ENCODE data around the gene EFNA2.
"Not testable (repeated sequence)": the region's sequence is repeated elsewhere in the genome, so short reads cannot be mapped to it uniquely, and the experiment has no call there.

The EFNA2 gene

DNA sequence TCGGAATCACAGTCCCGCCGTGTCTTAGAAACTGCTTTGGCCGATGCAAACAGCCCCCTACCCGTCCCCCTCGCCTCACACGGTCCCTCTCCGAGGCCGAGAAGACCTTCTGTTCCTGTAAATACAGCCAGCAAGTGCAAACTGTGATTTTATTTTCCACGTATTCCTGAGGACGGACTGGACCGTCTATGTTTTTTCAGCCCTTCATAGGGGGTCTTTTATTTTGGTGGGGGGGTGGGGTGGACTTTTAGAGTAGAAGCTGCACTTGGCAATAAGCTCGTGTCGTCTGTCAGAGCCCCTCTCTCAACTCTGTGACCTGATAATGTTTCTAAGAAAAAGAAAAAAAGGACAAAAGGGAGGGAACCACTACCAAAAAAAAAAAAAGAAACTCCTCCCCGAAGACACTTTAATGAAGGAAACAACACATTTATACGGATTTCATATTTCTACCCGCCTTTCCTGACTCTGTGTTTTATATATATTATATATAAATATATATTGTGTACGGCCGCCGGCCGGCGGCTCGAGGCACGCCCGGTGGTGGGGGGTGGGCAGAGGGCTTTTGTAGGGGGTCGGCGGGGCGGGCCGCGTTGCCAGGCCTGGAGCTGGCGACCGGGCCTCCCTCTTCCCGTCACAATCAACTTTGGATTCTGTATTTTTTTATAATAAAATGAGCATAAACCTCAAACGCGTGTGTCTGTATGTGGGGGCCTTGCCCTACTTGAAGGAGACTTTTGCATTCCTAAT, 15.2 kb downstream of the EFNA2 start:
- no peak for DNase-seq

DNA sequence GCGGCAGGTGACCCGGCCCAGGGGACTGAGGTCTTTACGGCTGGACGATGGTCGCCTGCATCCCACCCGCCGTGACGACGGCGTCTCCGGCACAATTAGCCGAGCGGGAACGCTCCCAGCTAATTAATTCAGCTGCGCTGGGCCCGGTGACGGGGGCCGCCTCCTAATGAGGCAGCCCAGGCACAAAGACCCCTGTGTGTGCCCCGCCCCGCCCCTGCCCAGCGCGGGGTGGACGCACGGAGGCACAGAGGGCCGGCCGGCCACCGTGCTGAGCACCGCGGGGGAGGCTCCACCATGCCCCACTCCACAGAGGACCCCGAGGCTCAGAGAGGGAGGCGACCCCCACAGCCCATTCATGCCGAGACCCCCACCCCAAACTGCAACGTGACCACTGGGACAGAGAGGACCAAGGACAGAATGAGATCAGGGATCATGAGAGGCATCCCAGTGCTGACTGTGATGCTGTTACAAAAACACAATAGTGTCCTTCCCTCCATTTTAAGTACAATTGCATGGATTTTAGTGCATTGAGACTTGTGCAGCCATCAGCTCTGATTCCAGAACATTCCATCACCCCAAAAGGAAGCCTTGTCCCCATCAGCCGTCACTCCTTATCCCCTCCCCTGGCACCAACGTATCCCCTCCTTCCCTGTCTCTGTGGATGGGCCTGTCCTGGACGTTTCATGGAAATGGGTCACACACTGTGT, 17.0 kb downstream of the EFNA2 start:
- DNase-seq = no peak

DNA sequence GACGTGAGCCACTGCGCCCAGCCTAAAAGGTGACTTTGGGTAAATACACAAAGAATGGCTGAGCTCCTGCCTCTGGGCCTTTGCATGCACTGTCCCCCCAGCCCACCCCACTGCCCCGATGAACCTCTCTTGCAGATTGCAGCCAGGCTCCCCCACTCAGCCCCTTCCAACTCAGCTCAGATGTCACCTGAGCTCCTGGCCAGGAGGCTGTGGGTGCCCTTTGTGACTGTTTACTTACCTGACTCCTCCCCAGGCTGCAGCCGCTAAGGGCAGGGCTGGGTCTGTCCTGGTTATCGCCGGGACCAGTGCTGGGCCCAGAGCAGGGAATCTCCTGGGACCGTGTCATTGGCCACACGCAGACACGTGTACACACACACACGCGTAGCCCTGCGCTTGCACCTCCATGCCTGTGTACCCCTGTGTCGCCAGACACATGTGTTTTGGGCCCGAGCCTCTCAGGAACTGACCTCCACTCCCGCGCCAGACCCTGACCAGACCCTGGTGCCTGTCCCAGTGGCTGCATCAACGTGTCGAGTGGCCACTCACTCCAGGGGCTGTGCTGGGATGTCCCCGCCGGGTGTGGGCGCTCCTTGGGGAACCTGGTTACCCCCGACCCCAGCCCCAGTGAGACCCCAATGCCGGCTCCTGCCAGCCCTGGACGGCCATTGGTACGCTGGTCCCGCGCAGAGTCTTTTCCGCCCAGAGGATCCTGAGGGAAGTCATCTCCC, 18.7 kb downstream of the EFNA2 start:
- DNase-seq = no peak

DNA sequence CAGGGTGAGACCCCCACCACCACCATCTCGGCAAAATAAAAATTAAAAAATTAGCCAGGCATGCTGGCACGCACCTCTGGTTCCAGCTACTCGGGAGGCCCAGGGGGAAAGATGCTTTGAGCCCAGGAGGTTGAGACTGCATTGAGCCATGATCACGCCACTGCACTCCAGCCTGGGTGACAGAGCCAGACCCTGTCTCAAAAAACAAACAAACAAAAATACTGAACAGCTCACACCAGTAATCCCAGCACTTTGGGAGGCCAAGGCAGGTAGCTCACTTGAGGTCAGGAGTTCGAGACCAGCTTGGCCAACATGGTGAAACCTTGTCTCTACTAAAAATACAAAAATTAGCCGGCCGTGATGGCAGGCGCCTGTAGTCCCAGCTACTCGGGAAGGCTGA, 19.7 kb downstream of the EFNA2 start:
- DNase-seq = not testable (repeated sequence)

DNA sequence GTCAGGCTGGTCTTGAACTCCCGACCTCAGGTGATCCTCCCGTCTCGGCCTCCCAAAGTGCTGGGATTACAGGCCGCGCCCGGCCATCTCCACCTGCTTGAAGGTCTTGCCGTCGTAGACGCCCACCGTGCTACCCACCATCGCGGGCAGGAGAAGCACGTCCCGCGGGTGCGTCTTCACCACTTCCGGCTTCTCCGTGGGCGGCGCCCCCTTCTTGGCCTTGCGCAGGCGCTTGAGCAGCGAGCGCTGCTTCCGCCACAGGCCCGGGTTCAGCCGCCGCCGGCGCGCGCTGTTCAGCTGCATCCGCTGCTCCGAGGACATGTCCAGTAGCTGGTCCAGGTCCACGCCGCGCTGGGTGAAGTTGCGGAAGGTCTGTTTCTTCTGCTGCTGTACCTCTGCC, 21.6 kb downstream of the EFNA2 start:
- DNase-seq = no peak

DNA sequence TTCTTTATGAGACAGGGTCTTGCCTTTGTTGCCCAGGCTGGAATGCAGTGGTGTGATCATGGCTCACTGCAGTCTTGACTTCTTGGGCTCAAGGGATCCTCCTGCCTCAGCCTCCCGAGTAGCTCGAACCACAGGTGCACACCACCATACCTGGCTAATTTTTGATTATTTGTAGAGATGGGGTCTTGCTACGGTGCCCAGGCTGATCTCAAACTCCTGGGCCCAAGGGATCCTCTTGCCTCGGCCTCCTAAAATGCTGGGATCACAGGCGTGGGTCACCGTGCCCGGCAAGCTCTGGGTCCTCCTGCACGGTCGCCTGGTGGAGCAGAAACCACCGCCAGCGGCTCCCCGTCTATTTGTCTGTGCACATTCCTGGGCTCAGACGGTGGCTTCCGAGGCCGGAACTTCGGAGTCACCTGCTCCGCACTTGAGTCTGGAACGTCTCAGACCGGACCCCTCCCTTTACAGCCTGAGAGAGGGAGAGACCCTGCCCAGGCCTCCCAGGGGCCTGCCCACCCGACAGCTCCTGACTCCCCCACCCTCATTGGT, 22.2 kb downstream of the EFNA2 start:
- DNase-seq = no peak

DNA sequence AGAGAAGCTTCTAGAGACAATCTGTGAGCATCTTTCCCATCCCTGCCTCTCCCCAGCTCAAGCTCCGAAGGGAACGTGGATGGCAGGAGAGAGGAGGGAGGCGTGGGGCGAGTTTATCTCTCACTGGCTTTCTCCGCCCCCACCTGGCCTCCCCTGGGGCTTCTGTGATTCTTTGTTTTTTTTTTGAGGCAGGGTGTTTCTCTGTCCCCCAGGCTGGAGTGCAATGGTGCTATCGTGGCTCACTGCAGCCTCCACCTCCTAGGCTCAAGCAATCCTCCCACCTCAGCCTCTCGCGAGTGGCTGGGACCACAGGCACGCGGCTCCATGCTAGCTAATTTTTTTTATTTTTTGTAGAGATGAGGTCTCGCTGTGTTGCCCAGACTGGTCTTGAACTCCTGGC, 23.0 kb downstream of the EFNA2 start:
- DNase-seq = no peak

DNA sequence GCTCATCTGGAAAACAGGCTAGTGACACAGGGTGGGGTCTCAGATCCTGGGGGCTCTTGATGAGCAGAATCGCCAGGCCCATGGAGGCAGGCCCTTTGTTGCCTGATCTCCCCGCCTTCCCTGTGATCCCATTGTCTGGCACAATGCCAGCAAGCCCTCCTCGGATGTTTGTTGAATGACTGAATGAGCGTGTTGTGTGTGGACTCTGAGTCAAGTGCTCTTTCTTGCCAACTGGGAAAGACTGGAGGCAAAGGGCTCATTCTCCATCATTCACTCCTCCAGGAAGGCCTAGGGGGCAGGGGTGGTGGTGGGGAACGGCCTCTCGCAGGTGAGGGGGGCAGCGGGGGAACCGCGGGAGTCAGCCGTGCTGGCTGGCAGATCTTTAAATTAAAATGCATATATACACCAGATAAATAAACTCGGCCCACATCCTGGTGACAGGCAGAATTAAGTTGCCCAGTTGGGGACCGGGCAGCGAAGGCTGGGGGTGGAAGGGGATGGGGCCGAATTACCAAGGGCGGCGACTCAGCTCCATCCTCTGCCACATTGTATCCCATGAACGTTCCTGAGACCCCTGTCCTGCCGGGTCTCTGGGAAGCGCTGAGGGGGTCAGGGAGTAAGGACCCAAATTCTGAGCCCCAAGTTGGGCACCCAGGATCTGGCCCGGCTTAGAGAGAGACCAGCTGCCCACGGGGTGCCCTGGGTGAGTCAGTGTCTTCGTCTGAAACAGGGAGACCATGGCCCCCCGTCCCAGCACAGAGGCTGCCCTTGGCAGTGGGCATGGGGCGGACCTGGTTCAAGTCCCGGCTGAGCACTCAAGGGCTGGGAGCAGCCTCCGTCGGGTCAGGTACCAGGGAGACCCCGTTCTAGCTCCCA, 24.5 kb downstream of the EFNA2 start:
- no peak for DNase-seq

DNA sequence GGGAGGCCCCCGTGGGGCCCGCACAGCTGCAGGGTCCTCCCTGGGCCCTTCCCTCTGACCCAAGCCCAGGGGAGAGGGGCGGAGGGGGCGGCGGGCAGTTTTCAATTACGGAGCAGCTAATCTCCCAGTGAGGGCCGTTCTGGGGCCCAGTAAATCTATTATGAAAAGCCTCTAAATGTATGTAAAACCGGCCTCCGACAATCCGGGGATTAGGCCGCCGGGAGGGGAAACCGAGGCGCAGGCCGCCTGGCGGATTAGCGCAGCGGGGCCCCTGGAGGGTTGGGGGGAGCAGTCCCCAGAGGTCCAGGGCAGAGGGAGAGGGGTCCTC, 25.1 kb downstream of the EFNA2 start:
- DNase-seq = no peak

DNA sequence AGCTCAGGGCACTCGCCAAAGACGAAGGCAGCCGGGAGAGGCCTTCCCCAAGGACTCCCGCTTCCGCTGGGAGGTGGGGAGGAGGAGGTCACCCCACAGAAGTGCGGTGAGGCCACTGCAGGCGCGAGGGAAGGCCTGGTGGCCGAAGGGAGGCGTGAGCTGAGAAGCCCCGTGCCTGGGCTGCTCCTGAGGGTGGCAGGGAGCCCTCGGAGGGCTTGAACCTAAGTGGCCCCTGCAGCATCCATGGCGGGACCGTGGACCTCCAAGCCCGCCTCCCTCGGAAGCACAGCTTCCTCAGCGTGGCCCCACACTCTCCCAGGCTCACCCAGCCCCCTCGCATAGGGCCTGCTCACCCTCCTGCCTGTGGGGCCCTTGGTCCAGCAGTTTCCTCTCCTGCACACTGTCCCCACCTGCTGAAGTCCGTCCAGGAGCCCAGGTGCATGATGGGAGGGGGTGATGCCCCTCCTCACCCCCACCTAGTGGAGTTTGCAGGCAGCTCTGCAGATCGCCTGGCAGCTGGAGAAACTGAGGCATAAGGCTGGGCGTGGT, 25.9 kb downstream of the EFNA2 start:
- DNase-seq = no peak

DNA sequence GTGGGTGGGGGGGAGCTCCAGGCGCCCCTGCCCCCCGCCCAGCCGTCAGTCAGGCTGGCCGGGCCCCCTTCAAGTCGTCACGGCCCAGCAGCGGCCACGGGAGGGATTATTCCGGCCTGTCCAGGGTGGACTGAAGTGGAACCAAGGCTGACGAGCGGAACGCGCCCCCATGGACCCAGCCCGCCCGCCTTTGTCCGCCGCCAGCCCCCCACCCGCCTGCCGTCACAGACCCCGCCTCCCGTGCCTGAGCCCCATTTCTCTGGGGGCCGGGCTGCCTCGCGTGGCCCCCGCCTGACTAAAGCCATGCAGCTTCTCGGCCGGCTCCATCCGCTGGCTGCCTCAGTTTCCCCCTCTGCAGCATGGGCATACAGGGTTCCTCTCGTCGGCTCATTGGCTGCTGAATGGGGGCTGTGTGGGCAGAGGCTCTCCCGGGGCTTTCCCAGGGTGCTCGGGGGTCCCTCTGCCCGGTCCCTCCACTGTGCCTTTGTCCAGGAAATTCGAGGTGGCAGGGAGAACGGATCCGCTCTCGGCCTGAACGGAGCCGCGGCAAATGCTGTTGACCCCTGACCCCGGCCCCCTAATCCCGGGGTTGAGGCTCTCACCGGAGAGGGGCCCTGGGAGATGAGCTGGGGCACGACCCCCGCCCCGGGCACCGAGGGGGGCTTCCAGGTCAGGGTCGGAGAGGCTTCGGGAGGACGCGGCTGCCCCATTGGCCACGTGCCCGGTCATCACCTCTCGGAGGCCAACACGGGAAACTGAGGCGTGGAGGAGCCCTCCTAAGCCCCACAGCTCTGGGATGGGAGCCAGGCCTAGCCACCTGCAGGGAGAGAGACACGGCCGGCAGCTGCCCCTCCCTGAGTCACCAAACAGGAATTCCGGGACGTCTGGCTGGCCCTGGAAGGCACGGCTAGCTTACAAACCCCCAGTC, 27.4 kb downstream of the EFNA2 start:
- DNase-seq = no peak

DNA sequence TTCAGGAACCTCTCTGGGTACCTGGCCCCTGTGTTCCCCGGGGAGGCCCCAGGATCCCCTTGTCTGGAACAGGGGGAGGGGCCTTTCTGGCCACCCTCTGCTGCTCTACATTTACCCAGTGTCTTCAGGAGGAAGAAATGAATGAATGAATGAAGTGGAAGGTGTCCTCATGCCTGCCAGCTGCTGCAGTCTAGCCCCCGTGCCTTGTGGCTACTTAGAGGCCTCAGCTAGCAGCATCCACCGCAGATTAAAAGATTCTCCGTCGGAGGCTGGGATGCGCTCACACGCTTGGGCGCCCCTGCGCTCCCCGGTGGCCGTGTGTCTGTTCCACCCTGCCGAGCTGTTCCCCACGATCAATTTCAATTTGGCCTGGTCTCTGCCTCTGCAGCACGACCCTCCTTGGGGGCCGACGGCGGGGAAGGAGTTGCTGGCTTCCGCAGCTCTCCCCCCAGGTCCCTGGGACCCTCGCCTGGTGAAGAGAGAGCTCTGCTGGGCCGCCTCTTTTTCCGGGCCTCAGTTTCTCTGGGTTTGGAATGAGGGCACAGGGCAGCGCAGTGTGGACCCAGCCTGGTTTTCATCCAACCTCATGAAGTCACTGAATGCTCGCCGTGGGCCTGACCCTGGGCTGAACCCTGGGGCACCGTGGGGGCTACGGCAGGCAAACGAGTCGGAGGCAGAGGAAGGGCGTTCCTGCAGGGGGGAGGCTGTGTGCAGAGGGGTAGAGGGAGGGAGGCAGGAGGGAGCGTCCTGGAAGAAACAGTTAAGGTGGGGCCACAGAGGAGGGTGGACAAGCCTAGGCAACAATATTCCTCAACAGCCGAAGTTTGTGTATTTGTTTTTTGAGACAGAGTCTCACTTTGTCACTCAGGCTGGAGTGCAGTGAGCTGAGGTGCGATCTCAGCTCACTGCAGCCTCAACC, 28.3 kb downstream of the EFNA2 start:
- no peak for DNase-seq

DNA sequence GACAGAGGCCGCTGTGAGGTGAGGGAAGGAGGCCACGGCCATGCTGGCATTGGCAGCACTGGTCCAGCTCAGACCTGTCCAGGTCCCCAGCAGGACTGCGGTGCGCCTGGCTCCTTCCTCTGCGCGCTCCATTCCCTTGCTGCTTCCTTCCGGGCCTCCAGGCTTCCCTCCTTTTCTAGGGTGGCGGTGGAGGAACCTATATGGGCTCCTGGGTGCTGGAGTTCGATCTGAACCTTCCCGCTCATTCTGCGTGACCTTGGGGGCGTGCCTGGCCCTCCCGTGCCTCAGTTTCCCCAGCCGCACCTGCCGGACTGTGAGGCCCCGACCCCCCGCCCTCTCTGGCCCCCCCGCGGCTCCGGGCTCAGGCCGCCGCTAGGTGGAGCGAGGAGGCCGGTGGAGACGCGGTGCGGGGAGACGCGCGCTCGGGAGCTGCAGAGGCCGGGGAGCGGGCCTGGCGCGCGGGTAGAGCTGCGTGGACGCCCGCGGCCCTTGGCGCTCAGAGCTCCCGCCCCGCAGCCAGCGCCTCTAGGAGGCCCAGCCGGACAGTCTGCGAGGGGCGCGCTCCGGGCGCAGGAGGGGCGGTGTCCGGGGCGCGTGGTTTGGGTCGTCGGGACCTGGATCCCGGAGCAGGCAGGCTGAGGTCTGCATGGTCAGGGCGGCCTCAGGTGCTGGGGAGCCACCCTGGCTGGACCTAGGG, 29.9 kb downstream of the EFNA2 start:
- DNase-seq = peak; percentile 13

DNA sequence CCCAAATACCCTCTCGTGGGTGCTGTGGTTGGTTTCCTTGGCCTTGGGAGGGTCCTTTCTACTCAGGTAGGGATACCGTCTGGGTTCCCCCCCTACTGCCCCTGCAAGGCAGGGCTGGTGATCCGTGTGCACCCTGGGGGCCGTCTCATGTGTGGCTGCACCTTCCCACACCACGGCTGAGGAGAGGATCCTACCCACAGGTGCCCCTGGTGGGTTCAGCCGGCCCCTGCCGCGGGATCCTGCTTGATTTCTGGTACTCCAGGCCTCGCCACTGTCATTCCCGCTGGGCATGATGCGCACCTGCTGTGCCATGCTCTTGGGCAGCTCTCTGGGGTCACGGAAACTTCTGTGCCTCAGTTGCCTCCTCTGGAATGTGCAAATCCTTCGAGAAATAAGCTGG, 30.8 kb downstream of the EFNA2 start:
- no peak for DNase-seq

DNA sequence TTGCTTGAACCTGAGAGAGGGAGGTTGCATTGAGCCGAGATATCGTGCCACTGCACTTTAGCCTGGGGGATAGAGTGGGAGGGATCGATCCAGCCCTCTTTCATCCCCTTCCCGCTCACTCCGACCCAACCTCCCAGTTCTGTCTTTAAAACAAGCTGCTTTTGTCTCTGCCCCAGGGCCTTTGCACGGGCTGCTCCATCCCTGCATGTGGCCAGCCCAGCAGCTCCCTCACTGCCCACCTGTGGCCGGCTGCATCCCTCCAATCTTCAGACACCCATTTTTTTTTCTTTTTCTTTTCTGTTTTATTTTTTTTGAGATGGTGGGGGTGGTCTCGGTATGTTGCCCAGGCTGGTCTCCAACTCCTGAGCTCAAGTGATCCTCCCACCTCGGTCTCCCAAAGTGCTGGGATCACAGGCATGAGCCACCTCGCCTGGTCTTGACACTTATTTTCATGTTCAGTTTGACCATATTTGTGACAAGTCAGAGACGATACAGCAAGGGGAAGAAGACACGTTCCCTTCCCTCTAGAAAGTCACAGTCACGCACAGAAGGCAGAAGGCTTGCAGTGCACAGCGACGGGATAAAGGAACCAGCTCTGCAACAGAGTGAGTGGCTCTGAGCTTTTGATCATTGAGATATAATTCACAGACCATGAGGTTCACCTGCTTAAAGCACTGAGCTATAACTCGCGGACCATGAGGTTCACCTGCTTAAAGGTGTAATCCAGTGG, 31.8 kb downstream of the EFNA2 start:
- no peak for DNase-seq

DNA sequence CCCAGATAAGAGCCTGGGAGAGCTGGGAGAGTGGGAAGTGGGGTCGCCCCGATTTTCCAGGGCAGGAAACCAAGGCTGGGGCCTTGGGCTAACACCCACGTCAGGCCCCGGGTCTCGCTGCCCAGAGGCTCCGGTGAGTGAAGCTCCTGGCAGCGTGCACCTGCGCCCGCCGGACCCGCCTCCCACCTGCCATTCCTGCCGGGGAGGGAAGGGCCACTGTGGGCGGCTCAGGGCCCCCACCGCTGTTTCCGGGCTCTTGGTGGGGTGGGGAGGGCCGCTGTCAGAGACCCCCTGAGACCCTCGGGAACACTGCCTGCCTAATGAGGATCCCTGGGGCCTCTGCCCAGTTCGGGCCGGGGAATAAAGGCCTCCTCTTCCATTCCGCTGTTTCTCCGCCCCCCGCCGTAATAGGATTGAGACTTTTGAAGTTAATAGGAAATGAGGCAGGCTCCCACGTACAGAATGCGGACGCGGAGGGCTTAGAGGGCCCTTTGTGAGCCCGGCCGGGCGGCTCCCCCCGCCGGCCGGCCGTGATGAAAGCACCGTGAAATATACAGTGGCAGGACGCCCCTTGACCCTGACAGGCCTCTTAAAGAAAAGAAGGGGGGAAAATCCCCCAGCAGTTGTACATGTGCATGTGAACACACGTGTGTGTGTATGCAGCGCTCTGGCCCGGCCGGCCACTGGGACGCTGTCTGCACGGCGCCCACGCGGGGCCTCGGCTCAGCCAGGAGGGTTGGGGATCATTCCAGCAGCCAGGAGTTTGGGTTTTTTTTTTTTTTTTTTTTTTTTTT, 33.2 kb downstream of the EFNA2 start:
- no peak for DNase-seq

DNA sequence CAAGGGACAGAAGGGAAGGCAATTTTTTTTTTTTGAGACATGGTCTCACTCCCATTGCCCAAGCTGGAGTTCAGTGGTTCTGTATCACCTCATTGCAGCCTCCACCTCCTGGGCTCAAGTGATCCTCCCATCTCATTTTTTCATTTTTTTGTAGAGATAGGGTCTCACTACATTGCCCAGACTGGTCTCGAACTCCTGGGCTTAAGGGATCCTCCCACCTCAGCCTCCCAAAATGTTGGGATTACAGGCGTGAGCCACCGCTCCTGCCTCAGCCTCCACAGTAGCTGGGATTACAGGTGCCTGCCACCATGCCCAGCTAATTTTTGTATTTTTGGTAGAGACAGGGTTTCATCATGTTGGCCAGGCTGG, 34.6 kb downstream of the EFNA2 start:
- not testable (repeated sequence) for DNase-seq

DNA sequence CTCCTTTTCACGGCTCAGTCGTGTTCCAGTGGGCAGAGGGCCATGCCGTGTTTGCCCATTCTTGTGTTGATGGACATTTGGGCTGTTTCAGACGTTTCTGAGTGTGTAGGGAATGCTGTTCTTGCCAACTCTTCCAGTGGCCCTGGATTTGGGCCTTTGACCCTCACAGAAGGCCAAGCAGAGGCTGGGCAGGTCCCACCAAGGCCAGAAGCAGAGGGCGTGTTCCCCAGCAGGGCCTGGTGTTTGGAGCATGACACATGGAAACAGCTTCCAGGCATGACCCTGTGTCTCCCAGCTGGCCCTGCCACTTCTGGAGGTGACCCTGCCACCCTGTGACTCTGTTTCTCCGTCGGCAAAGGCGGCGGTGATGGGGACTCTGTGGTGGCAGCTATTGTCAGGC, 35.9 kb downstream of the EFNA2 start:
- DNase-seq = no peak

Measured in stimulated activated CD4-positive, alpha-beta T cell treated with anti-CD3 and anti-CD28 coated beads, Interleukin-4, amount 100 ng/mL, for 24 hours (primary cell).